SK-N-SH (cell line): ENCODE results near the gene SLC25A33.

Source experiments
- CTCF ChIP-seq: fragments of 200-600 bp; sonication (generic); IDR thresholded peaks from 2 replicates; pipeline ENCODE4 v1.6.1; 2017; ENCODE audit warnings: antibody characterized with exemption, mild to moderate bottlenecking, moderate library complexity
- EP300 ChIP-seq, 2 experiments: IDR thresholded peaks; 2 replicates each; pipeline versions ENCODE4 v1.4.0 to v1.6.1; 2012; ENCODE audit warnings: borderline replicate concordance in 1 of 2, low read depth in 1 of 2, low read length in 1 of 2
- EZH2phosphoT487 ChIP-seq: fragments of 200-600 bp; sonication (generic); IDR thresholded peaks from 2 replicates; pipeline ENCODE4 v1.6.1; 2017; ENCODE audit warnings: low read depth, mixed run types, mild to moderate bottlenecking, antibody characterized with exemption, moderate library complexity, borderline replicate concordance
- FOXM1 ChIP-seq: IDR thresholded peaks from 2 replicates; pipeline ENCODE4 v1.4.0; 2012; ENCODE audit warnings: low read depth, mild to moderate bottlenecking
- GABPA ChIP-seq: IDR thresholded peaks from 2 replicates; pipeline ENCODE4 v1.4.0; 2012; ENCODE audit warnings: low read depth, mild to moderate bottlenecking
- MAX ChIP-seq: IDR thresholded peaks from 2 replicates; pipeline ENCODE4 v1.4.0; 2012; ENCODE audit warnings: low read depth
- NFIC ChIP-seq: IDR thresholded peaks from 2 replicates; pipeline ENCODE4 v1.4.0; 2012; ENCODE audit warnings: borderline replicate concordance
- POLR2AphosphoS5 ChIP-seq: IDR thresholded peaks from 2 replicates; pipeline ENCODE4 v1.6.1; 2012; ENCODE audit warnings: low read depth, low read length
- RAD21 ChIP-seq: IDR thresholded peaks from 2 replicates; pipeline ENCODE4 v1.6.1; 2012; ENCODE audit warnings: mild to moderate bottlenecking, low read length
- TAF1 ChIP-seq: IDR thresholded peaks from 2 replicates; pipeline ENCODE4 v1.6.1; 2012; ENCODE audit warnings: low read depth, mild to moderate bottlenecking, low read length, moderate library complexity, borderline replicate concordance
- TCF12 ChIP-seq: IDR thresholded peaks from 2 replicates; pipeline ENCODE4 v1.4.0; 2012
- USF2 ChIP-seq: fragments of 150-350 bp; IDR thresholded peaks from 2 replicates; pipeline ENCODE4 v1.6.1; 2017; ENCODE audit warnings: antibody characterized with exemption, low read length, low read depth, borderline replicate concordance
- YY1 ChIP-seq: IDR thresholded peaks from 2 replicates; pipeline ENCODE4 v1.4.0; 2012; ENCODE audit warnings: low read depth, mild to moderate bottlenecking
- ZBTB33 ChIP-seq: IDR thresholded peaks from 2 replicates; pipeline ENCODE4 v1.4.0; 2012; ENCODE audit warnings: low read depth, borderline replicate concordance

GRCh38 chr1:9561429-9561828 is 22.2 kb downstream of the SLC25A33 start:
- TF ChIP-seq POLR2AphosphoS5 (no peak), MAX (no peak), CTCF (no peak), EZH2phosphoT487 (no peak), YY1 (no peak), TCF12 (no peak), TAF1 (no peak), USF2 (no peak), GABPA (no peak), EP300 (IDR thresholded peaks at IDR 0.05; ENCODE audit: borderline replicate concordance in 1 of 2, low read depth in 1 of 2, low read length in 1 of 2) (no peak), FOXM1 (no peak), NFIC (peak; percentile 83), RAD21 (no peak), ZBTB33 (no peak)
